Duodenal mucosa (tissue), 2 donors: ENCODE measurements around the gene ZNF91.
"Not testable (repeated sequence)": the region's sequence is repeated elsewhere in the genome, so short reads cannot be mapped to it uniquely, and the experiment has no call there.

Experiments
- H3K27ac ChIP-seq: one replicate; pipeline ENCODE4 v1.7.0; 2013; ENCODE audit warnings: low read depth, low read length
- H3K27me3 ChIP-seq, 2 donors: one replicate each; pipeline ENCODE4 v1.7.0; 2013; ENCODE audit warnings: low read length in 2 of 2, control low read depth in 1 of 2; ENCODE audit not compliant: insufficient read depth in 2 of 2, control insufficient read depth in 1 of 2
- H3K36me3 ChIP-seq, 2 donors: one replicate each; pipeline ENCODE4 v1.7.0; 2013; ENCODE audit warnings: low read length in 2 of 2, control low read depth in 1 of 2; ENCODE audit not compliant: insufficient read depth in 2 of 2, control insufficient read depth in 1 of 2
- H3K4me1 ChIP-seq, 2 donors: one replicate each; pipeline ENCODE4 v1.7.0; 2013; ENCODE audit warnings: low read length in 2 of 2, control low read depth in 1 of 2; ENCODE audit not compliant: insufficient read depth in 2 of 2, control insufficient read depth in 1 of 2
- H3K4me3 ChIP-seq, 2 donors: one replicate each; pipeline ENCODE4 v1.7.0; 2013; ENCODE audit warnings: low read length in 2 of 2, low read depth in 1 of 2
- H3K9ac ChIP-seq, 2 donors: one replicate each; pipeline ENCODE4 v1.7.0; 2013; ENCODE audit warnings: low read length in 2 of 2, low read depth in 1 of 2
- H3K9me3 ChIP-seq, 2 donors: one replicate each; pipeline ENCODE4 v1.7.0; 2013; ENCODE audit warnings: low read length in 2 of 2, control low read depth in 1 of 2; ENCODE audit not compliant: control insufficient read depth in 1 of 2

ZNF91 gene

GRCh38 chr19:23381114-23381513 is 14.2 kb downstream of the ZNF91 start:
- no peaks in the 10 kb centered on the region for H3K27me3 ChIP-seq
- no peak overlapping the region for H3K27ac ChIP-seq
- no peak overlapping the region for H3K9ac ChIP-seq
- H3K4me3 ChIP-seq: no peak overlapping the region
- H3K9me3 ChIP-seq: peaks cover 61 to 76% of the 10 kb centered on the region in 2 donors
- H3K4me1 ChIP-seq: no peaks in the 10 kb centered on the region
- H3K36me3 ChIP-seq: peaks cover 41 to 85% of the 10 kb centered on the region in 2 donors

GRCh38 chr19:23379671-23380070 is 15.6 kb downstream of the ZNF91 start:
- not testable (repeated sequence) for H3K4me1 ChIP-seq, H3K4me3 ChIP-seq, H3K9ac ChIP-seq, H3K27ac ChIP-seq, H3K27me3 ChIP-seq
- Histone ChIP-seq H3K36me3 (peaks cover 33 to 83% of the 10 kb centered on the region in 2 donors), H3K9me3 (peaks cover 54 to 76% of the 10 kb centered on the region in 2 donors)

- no peaks in the 10 kb centered on the region for H3K27me3 ChIP-seq
- peak overlapping the region in 1 of 2 donors; percentile 6 for H3K4me3 ChIP-seq
- H3K36me3 ChIP-seq: peaks cover 25 to 78% of the 10 kb centered on the region in 2 donors
- no peak overlapping the region for H3K9ac ChIP-seq
- no peak overlapping the region for H3K27ac ChIP-seq
- peaks cover 52 to 71% of the 10 kb centered on the region in 2 donors for H3K9me3 ChIP-seq
- no peaks in the 10 kb centered on the region for H3K4me1 ChIP-seq
These were observed 16.3 kb downstream of the ZNF91 start for GRCh38 chr19:23378948-23379347.

- Histone ChIP-seq H3K27me3 (no peaks in the 10 kb centered on the region), H3K4me1 (no peaks in the 10 kb centered on the region), H3K36me3 (peaks cover 21 to 82% of the 10 kb centered on the region in 2 donors), H3K9ac (no peak overlapping the region), H3K27ac (no peak overlapping the region), H3K4me3 (peak overlapping the region in 1 of 2 donors; percentile 23), H3K9me3 (peaks cover 48 to 63% of the 10 kb centered on the region in 2 donors)
These were observed 18.0 kb downstream of the ZNF91 start for GRCh38 chr19:23377276-23377675.

GRCh38 chr19:23366437-23366836 is 28.8 kb downstream of the ZNF91 start:
- Histone ChIP-seq H3K27ac (no peak overlapping the region), H3K27me3 (no peaks in the 10 kb centered on the region), H3K9ac (no peak overlapping the region), H3K4me1 (no peaks in the 10 kb centered on the region), H3K36me3 (peaks cover 48 to 69% of the 10 kb centered on the region in 2 donors), H3K9me3 (peaks cover 60 to 61% of the 10 kb centered on the region in 2 donors), H3K4me3 (peak overlapping the region in 1 of 2 donors; percentile 23)

- peaks cover 48 to 65% of the 10 kb centered on the region in 2 donors for H3K36me3 ChIP-seq
- H3K27me3 ChIP-seq: not testable (repeated sequence)
These were observed 29.2 kb downstream of the ZNF91 start for GRCh38 chr19:23366031-23366430.

GRCh38 chr19:23365222-23365621 is 30.0 kb downstream of the ZNF91 start:
- no peaks in the 10 kb centered on the region for H3K4me1 ChIP-seq
- peaks cover 43 to 57% of the 10 kb centered on the region in 2 donors for H3K36me3 ChIP-seq
- H3K4me3 ChIP-seq: no peak overlapping the region
- no peak overlapping the region for H3K27ac ChIP-seq
- no peak overlapping the region for H3K9ac ChIP-seq
- H3K27me3 ChIP-seq: no peaks in the 10 kb centered on the region
- H3K9me3 ChIP-seq: peaks cover 59 to 65% of the 10 kb centered on the region in 2 donors

More at GRCh38 chr19:23366031-23366430, 29.2 kb downstream of the ZNF91 start:
- H3K4me1 ChIP-seq, H3K27ac ChIP-seq, H3K9ac ChIP-seq, H3K4me3 ChIP-seq: not testable (repeated sequence)
- peaks cover 60 to 63% of the 10 kb centered on the region in 2 donors for H3K9me3 ChIP-seq

GRCh38 chr19:23361843-23362242 is 33.4 kb downstream of the ZNF91 start:
- H3K36me3 ChIP-seq: peaks cover 28 to 34% of the 10 kb centered on the region in 2 donors
- H3K9ac ChIP-seq, H3K4me1 ChIP-seq, H3K27me3 ChIP-seq, H3K27ac ChIP-seq: not testable (repeated sequence)
- H3K4me3 ChIP-seq: peak overlapping the region in 1 of 2 donors; percentile 24
- peaks cover 76 to 80% of the 10 kb centered on the region in 2 donors for H3K9me3 ChIP-seq

- Histone ChIP-seq H3K4me1 (no peaks in the 10 kb centered on the region), H3K36me3 (peaks cover 28 to 73% of the 10 kb centered on the region in 2 donors), H3K9me3 (peaks cover 88 to 91% of the 10 kb centered on the region in 2 donors)
These were observed 43.5 kb downstream of the ZNF91 start for GRCh38 chr19:23351806-23352205.

GRCh38 chr19:23346696-23347095 is 48.6 kb downstream of the ZNF91 start:
- no peaks in the 10 kb centered on the region for H3K27me3 ChIP-seq
- H3K36me3 ChIP-seq: peaks cover 36 to 84% of the 10 kb centered on the region in 2 donors
- H3K4me3 ChIP-seq: peak overlapping the region; percentile 24 to 39
- no peaks in the 10 kb centered on the region for H3K4me1 ChIP-seq
- H3K27ac ChIP-seq: no peak overlapping the region
- H3K9ac ChIP-seq: no peak overlapping the region
- H3K9me3 ChIP-seq: peaks cover 88 to 93% of the 10 kb centered on the region in 2 donors

More at GRCh38 chr19:23351806-23352205, 43.5 kb downstream of the ZNF91 start:
- no peak overlapping the region for H3K27ac ChIP-seq
- no peaks in the 10 kb centered on the region for H3K27me3 ChIP-seq
- H3K4me3 ChIP-seq: peak overlapping the region in 1 of 2 donors; percentile 46
- no peak overlapping the region for H3K9ac ChIP-seq
